H1 (cell line): Measurements from ENCODE around the gene ARHGEF10L. TPM values are rescaled to one million over a fixed set of nuclear protein-coding genes. Genes with fewer than 3 reads are reported as not detected.

Experiments
- CTCF ChIA-PET: fragments of 300-600 bp; sonication (Branson Sonifier 250); formaldehyde crosslinking; loops from one replicate; lab custom pipeline; 2021; ENCODE audit not compliant: partially characterized antibody; lab: Charles Lee
- POLR2A ChIA-PET: fragments of 300-600 bp; sonication (Branson Sonifier 250); formaldehyde crosslinking; loops from one replicate; lab custom pipeline; 2021; ENCODE audit warnings: inconsistent platforms; ENCODE audit not compliant: partially characterized antibody; lab: Charles Lee
- DNase-seq, 2 experiments: peaks; one replicate each; pipeline versions ENCODE4 v3.0.0 to v3.0.0-alpha.2; 2010 to 2022; ENCODE audit warnings: low spot score in 2 of 2, low read depth in 1 of 2, mixed read lengths in 1 of 2
- FAIRE-seq: peaks from 2 replicates; lab custom pipeline; 2011; peaks lifted over from hg19 to GRCh38; lab: Jason Lieb, UNC
- H2AFZ ChIP-seq: 2 replicates; pipeline ENCODE4 v1.8.1; 2012; ENCODE audit warnings: low read length, inconsistent platforms
- H2AK5ac ChIP-seq: 2 replicates; pipeline ENCODE4 v1.6.1; 2013; ENCODE audit warnings: low read depth, low read length
- H2BK120ac ChIP-seq: replicated peaks from 2 replicates; pipeline ENCODE3; 2013; ENCODE audit warnings: low read depth, low read length, inconsistent platforms
- H2BK12ac ChIP-seq: 2 replicates; pipeline ENCODE4 v1.6.1; 2013; ENCODE audit warnings: low read depth, low read length
- H2BK15ac ChIP-seq: 2 replicates; pipeline ENCODE4 v1.6.1; 2013; ENCODE audit warnings: low read length
- H2BK20ac ChIP-seq: 2 replicates; pipeline ENCODE4 v1.6.1; 2013; ENCODE audit warnings: low read length
- H2BK5ac ChIP-seq: 2 replicates; pipeline ENCODE4 v1.6.1; 2013; ENCODE audit warnings: low read depth, low read length
- H3K14ac ChIP-seq: 2 replicates; pipeline ENCODE4 v1.6.1; 2013; ENCODE audit warnings: inconsistent platforms; ENCODE audit not compliant: insufficient read length
- H3K18ac ChIP-seq: 2 replicates; pipeline ENCODE4 v1.6.1; 2013; ENCODE audit warnings: low read length; ENCODE audit errors: extremely low read depth
- H3K23ac ChIP-seq: 2 replicates; pipeline ENCODE4 v1.6.1; 2013; ENCODE audit warnings: inconsistent platforms; ENCODE audit not compliant: insufficient read length
- H3K23me2 ChIP-seq: 2 replicates; pipeline ENCODE4 v1.6.1; 2013; ENCODE audit warnings: low read depth, low read length
- H3K27ac ChIP-seq: 2 replicates; pipeline ENCODE4 v1.6.1; 2011; ENCODE audit warnings: low read depth, low read length, inconsistent platforms
- H3K27me3 ChIP-seq, 4 experiments: replicated peaks in 1 of 4; 1 replicate in 1 of 4; 2 replicates in 3 of 4; pipeline versions ENCODE4 v1.6.1 to v1.8.1; 2011 to 2013; ENCODE audit warnings: low read length in 3 of 4, mild to moderate bottlenecking in 3 of 4, inconsistent platforms in 2 of 4, mixed read lengths in 2 of 4, moderate library complexity in 1 of 4; ENCODE audit not compliant: control insufficient read depth in 3 of 4, insufficient read depth in 3 of 4; ENCODE audit errors: extremely low read depth in 1 of 4
- H3K36me3 ChIP-seq, 4 experiments: 2 replicates each; pipeline versions ENCODE4 v1.6.1 to v1.8.1; 2011 to 2013; ENCODE audit warnings: mild to moderate bottlenecking in 4 of 4, low read length in 3 of 4, moderate library complexity in 2 of 4, control low read depth in 1 of 4, inconsistent platforms in 1 of 4; ENCODE audit not compliant: insufficient read depth in 4 of 4, control insufficient read depth in 2 of 4
- H3K4ac ChIP-seq: replicated peaks from 2 replicates; pipeline ENCODE3; 2013; ENCODE audit warnings: low read length, low read depth, mixed read lengths, inconsistent platforms; ENCODE audit not compliant: insufficient read length
- H3K4me1 ChIP-seq, 4 experiments: replicated peaks in 1 of 4; 1 replicate in 1 of 4; 2 replicates in 3 of 4; pipeline versions ENCODE4 v1.6.1 to v1.8.1; 2011 to 2013; ENCODE audit warnings: low read length in 3 of 4, inconsistent platforms in 2 of 4, mixed read lengths in 1 of 4; ENCODE audit not compliant: insufficient read depth in 4 of 4, control insufficient read depth in 3 of 4
- H3K4me2 ChIP-seq, 2 experiments: 2 replicates each; pipeline versions ENCODE4 v1.6.1 to v1.8.1; 2011 to 2013; ENCODE audit warnings: low read depth in 2 of 2, low read length in 2 of 2, control low read depth in 1 of 2, inconsistent platforms in 1 of 2, mild to moderate bottlenecking in 1 of 2; ENCODE audit not compliant: insufficient read depth in 1 of 2
- H3K4me3 ChIP-seq, 4 experiments: fragments of 200-600, 300-600 bp in 1 of 4; sonication (generic), shearing (Covaris generic), sonication (Bioruptor Twin) in 1 of 4; 2 replicates each; pipeline versions ENCODE4 v1.5.1 to v1.8.1; 2011 to 2016; ENCODE audit warnings: low read length in 4 of 4, low read depth in 3 of 4, control low read depth in 2 of 4, inconsistent platforms in 2 of 4, mild to moderate bottlenecking in 2 of 4, mixed read lengths in 1 of 4, moderate library complexity in 1 of 4; ENCODE audit not compliant: insufficient read depth in 2 of 4; ENCODE audit errors: extremely low read depth in 1 of 4
- H3K56ac ChIP-seq: replicated peaks from 2 replicates; pipeline ENCODE3; 2013; ENCODE audit warnings: low read depth, mild to moderate bottlenecking, mixed read lengths, low read length, inconsistent platforms; ENCODE audit not compliant: insufficient read length
- H3K79me1 ChIP-seq: 2 replicates; pipeline ENCODE4 v1.6.1; 2013; ENCODE audit warnings: low read depth, low read length, control low read depth
- H3K79me2 ChIP-seq, 2 experiments: 2 replicates each; pipeline versions ENCODE4 v1.6.1 to v1.8.1; 2012 to 2013; ENCODE audit warnings: low read length in 2 of 2, mild to moderate bottlenecking in 2 of 2, inconsistent platforms in 1 of 2; ENCODE audit not compliant: insufficient read depth in 2 of 2, control insufficient read depth in 1 of 2
- H3K9ac ChIP-seq, 4 experiments: replicated peaks in 1 of 4; 1 replicate in 1 of 4; 2 replicates in 3 of 4; pipeline versions ENCODE4 v1.6.1 to v1.8.1; 2011 to 2013; ENCODE audit warnings: low read depth in 3 of 4, low read length in 3 of 4, control low read depth in 2 of 4, mild to moderate bottlenecking in 2 of 4, moderate library complexity in 2 of 4, inconsistent platforms in 1 of 4; ENCODE audit errors: extremely low read depth in 1 of 4
- H3K9me3 ChIP-seq, 2 experiments: 2 replicates each; pipeline versions ENCODE4 v1.6.1 to v1.8.1; 2012 to 2013; ENCODE audit warnings: mild to moderate bottlenecking in 2 of 2, moderate library complexity in 2 of 2, control low read depth in 1 of 2, inconsistent platforms in 1 of 2, low read depth in 1 of 2, low read length in 1 of 2, mixed read lengths in 1 of 2; ENCODE audit not compliant: insufficient read depth in 2 of 2
- H4K20me1 ChIP-seq, 2 experiments: replicated peaks in 1 of 2; 2 replicates each; pipeline versions ENCODE3 to v1.8.1; 2011 to 2013; ENCODE audit warnings: inconsistent platforms in 2 of 2, low read length in 2 of 2, mild to moderate bottlenecking in 1 of 2; ENCODE audit not compliant: insufficient read depth in 2 of 2, control insufficient read depth in 1 of 2
- H4K5ac ChIP-seq: 2 replicates; pipeline ENCODE4 v1.6.1; 2013; ENCODE audit warnings: low read length, low read depth, mixed read lengths, inconsistent platforms; ENCODE audit not compliant: insufficient read length
- H4K8ac ChIP-seq: 2 replicates; pipeline ENCODE4 v1.8.0; 2013; ENCODE audit warnings: mild to moderate bottlenecking, moderate library complexity, low read length, inconsistent platforms; ENCODE audit not compliant: insufficient read depth; ENCODE audit errors: extremely low read depth
- H4K91ac ChIP-seq: replicated peaks from 2 replicates; pipeline ENCODE3; 2013; ENCODE audit warnings: low read length, mixed read lengths, inconsistent platforms; ENCODE audit not compliant: insufficient read length
- CEBPB ChIP-seq: IDR thresholded peaks from 2 replicates; pipeline ENCODE4 v1.6.1; 2012; ENCODE audit warnings: low read depth, low read length
- JUN ChIP-seq: IDR thresholded peaks from 2 replicates; pipeline ENCODE4 v1.6.1; 2011; ENCODE audit warnings: low read depth, mild to moderate bottlenecking, improper control_type of control experiment, low read length
- MAFK ChIP-seq: IDR thresholded peaks from 2 replicates; pipeline ENCODE4 v1.6.1; 2012; ENCODE audit warnings: low read depth, mild to moderate bottlenecking, improper control_type of control experiment, low read length
- TCF12 ChIP-seq: IDR thresholded peaks from 2 replicates; pipeline ENCODE4 v1.6.1; 2011; ENCODE audit warnings: low read depth, mild to moderate bottlenecking, low read length
- YY1 ChIP-seq: IDR thresholded peaks from 2 replicates; pipeline ENCODE4 v1.6.1; 2011; ENCODE audit warnings: low read depth, mild to moderate bottlenecking, low read length
- WGBS, 2 experiments: shearing (Covaris generic) in 1 of 2; methylation state at CpG; one replicate each; pipeline versions ENCODE4 v1.1.6 to v1.1.7; 2013 to 2015; ENCODE audit warnings: low lambda C conversion rate in 2 of 2, mixed read lengths in 2 of 2, inconsistent platforms in 1 of 2, low coverage in 1 of 2, missing lambda C conversion rate in 1 of 2; ENCODE audit not compliant: insufficient replicate concordance in 2 of 2, insufficient coverage in 1 of 2, insufficient read length in 1 of 2; ENCODE audit errors: extremely low coverage in 1 of 2, missing lambda C conversion rate in 1 of 2; 5-methylcytosine and 5-hydroxymethylcytosine counted together
- polyA plus RNA-seq, 7 experiments: library from polyadenylated mRNA; depleted of rRNA in 3 of 7; stranded (reverse) in 5 of 7; unstranded in 2 of 7; fragments of >200 nt in 5 of 7; fragments of 200-250 nt in 2 of 7; gene quantifications; 1 replicate in 5 of 7; 2 replicates in 1 of 7; 4 replicates in 1 of 7; pipeline versions ENCODE4 v1.2.1 to v1.2.3, GENCODE V29; 2011 to 2013; ENCODE audit warnings: missing spikeins in 2 of 7, mixed read lengths in 2 of 7
- total RNA-seq: library from RNA; stranded (reverse); fragmentation: NEBNext Ultra II Directional; extraction: Animal tissue kit (Norgen Biotek cat#: 25700); gene quantifications from 2 replicates; pipeline ENCODE4 v1.2.1, GENCODE V29; 2021
- TF ChIP-seq, protein P1 (sequence below): IDR thresholded peaks from 2 replicates; pipeline ENCODE4 v1.6.1; 2011; ENCODE audit warnings: low read length, improper control_type of control experiment
- TF ChIP-seq, protein P2 (sequence below): IDR thresholded peaks from 2 replicates; pipeline ENCODE4 v1.6.1; 2012; ENCODE audit warnings: inconsistent platforms

ARHGEF10L gene
- total and polyA plus RNA-seq, 2 of the 8 experiments (the other 6 are each of a cell fraction or from before 2014, with no cell fraction given) = 33.6 to 39.6 TPM

- no peak overlapping the region for H3K14ac ChIP-seq
- no peak overlapping the region for H3K4me2 ChIP-seq
- no peak overlapping the region for H3K56ac ChIP-seq
- H3K9ac ChIP-seq = no peak overlapping the region
- H3K36me3 ChIP-seq = no peaks in the 10 kb centered on the region
- DNase-seq (no peak), FAIRE-seq (no peak)
- no peak overlapping the region for H3K4ac ChIP-seq
- H3K23ac ChIP-seq = no peak overlapping the region
- POLR2A ChIA-PET = interaction anchor here (0.9 to 2.4 kb wide), 5 partner anchors 38 to 104 kb away, joined by 3 to 10 read pairs (median 4); no protein-coding TSS in a partner anchor
- no peak overlapping the region for H3K18ac ChIP-seq
- H4K91ac ChIP-seq = no peak overlapping the region
- H2BK20ac ChIP-seq = 0 out of 2 replicates have a peak overlapping the region, but pooled peaks have one; percentile 82
- no peak overlapping the region for H2AK5ac ChIP-seq
- no peak overlapping the region for H3K27ac ChIP-seq
- H2BK120ac ChIP-seq = peak overlapping the region; percentile 16
- no peaks in the 10 kb centered on the region for H4K20me1 ChIP-seq
- peaks cover 2% of the 10 kb centered on the region; the same call in 1 of the 2 replicates for H3K23me2 ChIP-seq
- no peak overlapping the region for H2AFZ ChIP-seq
- H4K8ac ChIP-seq = no peak overlapping the region; the same call in 1 of the 2 replicates
- CTCF ChIA-PET = interaction anchor here (0.8 to 29.1 kb wide), 23 partner anchors 8 to 249 kb away, joined by 3 to 1640 read pairs (median 6); partner anchors contain the start of gene ARHGEF10L
- no peak for TF ChIP-seq CEBPB
- TF ChIP-seq, protein P1, sequence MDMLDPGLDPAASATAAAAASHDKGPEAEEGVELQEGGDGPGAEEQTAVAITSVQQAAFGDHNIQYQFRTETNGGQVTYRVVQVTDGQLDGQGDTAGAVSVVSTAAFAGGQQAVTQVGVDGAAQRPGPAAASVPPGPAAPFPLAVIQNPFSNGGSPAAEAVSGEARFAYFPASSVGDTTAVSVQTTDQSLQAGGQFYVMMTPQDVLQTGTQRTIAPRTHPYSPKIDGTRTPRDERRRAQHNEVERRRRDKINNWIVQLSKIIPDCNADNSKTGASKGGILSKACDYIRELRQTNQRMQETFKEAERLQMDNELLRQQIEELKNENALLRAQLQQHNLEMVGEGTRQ = no peak
- TF ChIP-seq TCF12 = no peak
- no peak for TF ChIP-seq JUN
- TF ChIP-seq YY1 = no peak
- TF ChIP-seq, protein P2, sequence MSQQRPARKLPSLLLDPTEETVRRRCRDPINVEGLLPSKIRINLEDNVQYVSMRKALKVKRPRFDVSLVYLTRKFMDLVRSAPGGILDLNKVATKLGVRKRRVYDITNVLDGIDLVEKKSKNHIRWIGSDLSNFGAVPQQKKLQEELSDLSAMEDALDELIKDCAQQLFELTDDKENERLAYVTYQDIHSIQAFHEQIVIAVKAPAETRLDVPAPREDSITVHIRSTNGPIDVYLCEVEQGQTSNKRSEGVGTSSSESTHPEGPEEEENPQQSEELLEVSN = no peak
- TF ChIP-seq MAFK = no peak
- TF ChIP-seq, all 59 proteins: peak for 0
- Histone ChIP-seq H3K27me3 (no peaks in the 10 kb centered on the region), H3K4me1 (peaks cover 0 to 2% (median 0%) of the 10 kb centered on the region in 4 experiments; a peak in 2 of 7 replicates), H3K79me1 (no peaks in the 10 kb centered on the region), H3K4me3 (no peak overlapping the region), H2BK12ac (no peak overlapping the region; the same call in 1 of the 2 replicates), H2BK15ac (0 out of 2 replicates have a peak overlapping the region, but pooled peaks have one; percentile 55), H2BK5ac (no peak overlapping the region), H3K9me3 (no peaks in the 10 kb centered on the region), H4K5ac (no peak overlapping the region), H3K79me2 (no peaks in the 10 kb centered on the region)
- WGBS, 2 experiments = 99% methylated on average over 3 of the region's 3 CpGs; no CpG with 5 or more reads in 1 of the 2 experiments
Observed at GRCh38 chr1:17503146-17503545, 36.4 kb upstream of the ARHGEF10L start.
